Pancreas (tissue), 10 donors: Measurements from ENCODE around the gene HSPB7. TPM values are rescaled to one million over a fixed set of nuclear protein-coding genes. Genes with fewer than 3 reads are reported as not detected.
A peak's percentile ranks its signal among the peaks of the same experiment; 100 is the strongest.
"Not testable (repeated sequence)": the region's sequence is repeated elsewhere in the genome, so short reads cannot be mapped to it uniquely, and the experiment has no call there.

Experiments
- ATAC-seq, 4 donors: fragments of 200-7000 bp; cut with Tn5 transposase; one replicate each; pipeline versions ENCODE4 v1.8.0 to v1.9.1; 2020; ENCODE audit warnings: mild to moderate bottlenecking in 4 of 4, moderate library complexity in 4 of 4
- DNase-seq, 6 donors: peaks; one replicate each; pipeline ENCODE4 v3.0.0-alpha.2; 2020
- FAIRE-seq: peaks from 2 replicates; lab custom pipeline; 2012; peaks lifted over from hg19 to GRCh38; lab: Jason Lieb, UNC
- H3K27ac ChIP-seq, 4 donors: fragments of 200-600 bp; sonication (generic); 1 replicate in 3 of 4; 2 replicates in 1 of 4; pipeline versions ENCODE4 v1.5.0 to v1.8.0; 2020
- H3K27me3 ChIP-seq, 4 donors: fragments of 200-600 bp; one replicate each; pipeline ENCODE4 v1.8.0; 2021
- H3K36me3 ChIP-seq, 3 donors: fragments of 200-600 bp; sonication (generic) in 1 of 3; one replicate each; pipeline versions ENCODE4 v1.5.0 to v1.8.0; 2020 to 2021
- H3K4me1 ChIP-seq, 3 donors: fragments of 200-600 bp; one replicate each; pipeline ENCODE4 v1.8.0; 2021
- H3K4me3 ChIP-seq, 4 donors: fragments of 200-600 bp; sonication (generic) in 2 of 4; one replicate each; pipeline versions ENCODE4 v1.5.0 to v1.8.0; 2020 to 2021
- H3K9me3 ChIP-seq, 4 donors: fragments of 200-600 bp; one replicate each; pipeline ENCODE4 v1.8.0; 2021
- CTCF ChIP-seq, 4 donors: fragments of 200-600 bp; sonication (generic) in 3 of 4; IDR thresholded peaks; one replicate each; pipeline versions ENCODE4 v1.5.0 to v1.8.0; 2021; ENCODE audit warnings: antibody characterized with exemption in 4 of 4
- WGBS, 2 donors: extraction: QIAGEN DNeasy Blood & Tissue Kit; methylation state at CpG; one replicate each; pipeline ENCODE4 v1.1.7; 2013; 5-methylcytosine and 5-hydroxymethylcytosine counted together
- intact Hi-C, 3 donors: fragments of 100-400 bp; cut with DNase I; formaldehyde crosslinking; loops; one replicate each; pipeline versions ENCODE4 v1.11.1 to v1.14.2; 2022
- polyA plus RNA-seq, 2 donors: library from polyadenylated mRNA; stranded (reverse); fragments of 200-250 nt; gene quantifications; one replicate each; pipeline ENCODE4 v1.2.3, GENCODE V29; 2013
- total RNA-seq, 6 donors: library from RNA; stranded (reverse); fragmentation: NEBNext Ultra II Directional in 4 of 6; extraction: Animal tissue kit (Norgen Biotek cat#: 25700) in 4 of 6; gene quantifications; one replicate each; pipeline versions ENCODE4 v1.2.1 to v1.2.4, GENCODE V29; 2021 to 2023
- donor health status: healthy with polysubstance abuse.
- donor health status: DM: no; HTN: no; CAD: no; lungs with moderate emphysema.
- donor health status: DM: no; HTN: no; CAD: no.
- donor health status: control.
- donor health status: control.
- donor health status: Bipolar disorder and iron deficiency.
- donor health status: DM: yes; HTN: yes; CAD: no.
- donor health status: DM: no; HTN: no; CAD: no.
- donor health status: DM: no; HTN: no; CAD: no.
- donor health status: DM: yes; HTN: yes; CAD: no.

Gene HSPB7
- total and polyA plus RNA-seq, 8 donors, result 0.65 to 10.9 (median 2.2) TPM

- Histone ChIP-seq H3K36me3 (no peaks in the 10 kb centered on the region), H3K27me3 (no peaks in the 10 kb centered on the region), H3K27ac (no peak overlapping the region), H3K4me1 (no peaks in the 10 kb centered on the region), H3K4me3 (no peak overlapping the region), H3K9me3 (no peaks in the 10 kb centered on the region)
- ATAC-seq (peak; percentile 78 to 99 (median 96)), FAIRE-seq (no peak), DNase-seq (peak; percentile 74 to 92 (median 85))
- intact Hi-C loops, result no loop called here
- TF ChIP-seq CTCF (IDR thresholded peaks at IDR 0.05), result peak; percentile 79 to 98 (median 92)
- WGBS, 2 donors, result 53 to 58% methylated on average over 17 to 18 of the region's 18 CpGs
Measured at GRCh38 chr1:16032388-16033102, 14.7 kb upstream of the HSPB7 start.

- no peak for TF ChIP-seq CTCF (IDR thresholded peaks at IDR 0.05)
- intact Hi-C loops, result no loop called here
- no peak overlapping the region for H3K4me3 ChIP-seq
- no peak for ATAC-seq
- no peaks in the 10 kb centered on the region for H3K36me3 ChIP-seq
- DNase-seq, result peak in 1 of 6 donors; percentile 65
- no peaks in the 10 kb centered on the region for H3K27me3 ChIP-seq
- H3K4me1 ChIP-seq, result peaks cover 0 to 7% (median 7%) of the 10 kb centered on the region in 3 donors
- no peak for FAIRE-seq
- H3K9me3 ChIP-seq, result no peaks in the 10 kb centered on the region
- H3K27ac ChIP-seq, result no peak overlapping the region
- 68 to 86% methylated on average over 8 of the region's 8 CpGs for WGBS, 2 donors
Measured at GRCh38 chr1:16031551-16031950, 13.7 kb upstream of the HSPB7 start.

- H3K36me3 ChIP-seq, result no peaks in the 10 kb centered on the region
- no peaks in the 10 kb centered on the region for H3K9me3 ChIP-seq
- H3K4me1 ChIP-seq, result peaks cover 0 to 7% (median 7%) of the 10 kb centered on the region in 3 donors
- no peak for ATAC-seq
- FAIRE-seq, result no peak
- H3K27ac ChIP-seq, result no peak overlapping the region
- no peak overlapping the region for H3K4me3 ChIP-seq
- no peaks in the 10 kb centered on the region for H3K27me3 ChIP-seq
- peak in 1 of 6 donors; percentile 41 for DNase-seq
- 79 to 89% methylated on average over 1 of the region's 1 CpG for WGBS, 2 donors
- TF ChIP-seq CTCF (IDR thresholded peaks at IDR 0.05), result no peak
- intact Hi-C loops, result no loop called here
Measured at GRCh38 chr1:16029288-16029687, 11.4 kb upstream of the HSPB7 start.

GRCh38 chr1:16029003-16029268 lies 11.1 kb upstream of the HSPB7 start:
- FAIRE-seq, ATAC-seq, H3K9me3 ChIP-seq, DNase-seq, H3K4me1 ChIP-seq, H3K4me3 ChIP-seq, H3K27me3 ChIP-seq, intact Hi-C loops, H3K27ac ChIP-seq, H3K36me3 ChIP-seq: not testable (repeated sequence)
- WGBS, 2 donors, result 44 to 51% methylated on average over 4 to 13 of the region's 13 CpGs

GRCh38 chr1:16028237-16029002 lies 10.6 kb upstream of the HSPB7 start:
- H3K27me3 ChIP-seq, result no peaks in the 10 kb centered on the region
- no peaks in the 10 kb centered on the region for H3K9me3 ChIP-seq
- no peaks in the 10 kb centered on the region for H3K36me3 ChIP-seq
- WGBS, 2 donors, result 48 to 58% methylated on average over 15 to 19 of the region's 19 CpGs
- H3K4me3 ChIP-seq, result no peak overlapping the region
- ATAC-seq (no peak), FAIRE-seq (no peak), DNase-seq (peak in 1 of 6 donors; percentile 58)
- intact Hi-C loops, result no loop called here
- peaks cover 0 to 7% (median 7%) of the 10 kb centered on the region in 3 donors for H3K4me1 ChIP-seq
- no peak overlapping the region for H3K27ac ChIP-seq
- no peak for TF ChIP-seq CTCF (IDR thresholded peaks at IDR 0.05)
